Hepatocyte (in vitro differentiated cells): Measurements from ENCODE around the gene PCSK6. TPM values are rescaled to one million over a fixed set of nuclear protein-coding genes. Genes with fewer than 3 reads are reported as not detected.
"Not testable (repeated sequence)": the region's sequence is repeated elsewhere in the genome, so short reads cannot be mapped to it uniquely, and the experiment has no call there.

ENCODE experiments used
- DNase-seq: peaks from one replicate; pipeline ENCODE4 v3.0.0-alpha.2; 2016; ENCODE audit warnings: low spot score
- H2AFZ ChIP-seq: fragments of 200-600 bp; sonication (generic); 2 replicates; pipeline ENCODE4 v1.6.0; 2016; ENCODE audit warnings: antibody characterized with exemption, mild to moderate bottlenecking
- H3K27ac ChIP-seq: fragments of 200-600 bp; sonication (generic); 2 replicates; pipeline ENCODE4 v1.5.1; 2016; ENCODE audit warnings: mild to moderate bottlenecking
- H3K27me3 ChIP-seq: fragments of 200-600 bp; sonication (generic); 2 replicates; pipeline ENCODE4 v1.6.1; 2016
- H3K36me3 ChIP-seq: fragments of 200-600 bp; sonication (generic); replicated peaks from 2 replicates; pipeline ENCODE4 v1.5.1; 2016; ENCODE audit warnings: low read depth; ENCODE audit not compliant: insufficient read depth
- H3K4me1 ChIP-seq: fragments of 200-600 bp; sonication (generic); 2 replicates; pipeline ENCODE4 v1.5.1; 2016; ENCODE audit warnings: mild to moderate bottlenecking, moderate library complexity; ENCODE audit not compliant: insufficient read depth
- H3K4me2 ChIP-seq: fragments of 200-600 bp; sonication (generic); 2 replicates; pipeline ENCODE4 v1.6.0; 2016
- H3K4me3 ChIP-seq: fragments of 200-600 bp; sonication (generic); 2 replicates; pipeline ENCODE4 v1.5.1; 2016; ENCODE audit warnings: mild to moderate bottlenecking
- H3K79me2 ChIP-seq: fragments of 200-600 bp; sonication (generic); 2 replicates; pipeline ENCODE4 v1.6.0; 2017; ENCODE audit warnings: mild to moderate bottlenecking
- H3K9me2 ChIP-seq: fragments of 200-600 bp; sonication (generic); replicated peaks from 2 replicates; pipeline ENCODE4 v1.6.0; 2017; ENCODE audit warnings: mild to moderate bottlenecking; ENCODE audit not compliant: insufficient read depth
- H3K9me3 ChIP-seq: fragments of 200-600 bp; sonication (generic); 2 replicates; pipeline ENCODE4 v1.5.1; 2016; ENCODE audit warnings: low read depth, mild to moderate bottlenecking
- H4K20me1 ChIP-seq: fragments of 200-600 bp; sonication (generic); 2 replicates; pipeline ENCODE4 v1.6.0; 2016; ENCODE audit warnings: mild to moderate bottlenecking; ENCODE audit not compliant: insufficient read depth, poor library complexity, severe bottlenecking
- EZH2 ChIP-seq: fragments of 200-600 bp; sonication (generic); IDR thresholded peaks from 2 replicates; pipeline ENCODE4 v1.6.1; 2016; ENCODE audit warnings: antibody characterized with exemption, mild to moderate bottlenecking, borderline replicate concordance
- EZH2phosphoT487 ChIP-seq: fragments of 200-600 bp; sonication (generic); IDR thresholded peaks from one replicate; pipeline ENCODE4 v1.6.1; 2018; ENCODE audit warnings: antibody characterized with exemption, mild to moderate bottlenecking, low read depth, moderate library complexity; ENCODE audit not compliant: unreplicated experiment, severe bottlenecking
- WGBS: methylation state at CpG from one replicate; pipeline ENCODE4 v1.1.6; 2016; ENCODE audit warnings: low lambda C conversion rate; ENCODE audit errors: missing lambda C conversion rate; 5-methylcytosine and 5-hydroxymethylcytosine counted together
- polyA plus RNA-seq: library from polyadenylated mRNA; unstranded; fragments of >200 nt; fragmentation: Nextera tagmentation; extraction: Ambion mirVana; gene quantifications from 2 replicates; pipeline ENCODE4 v1.2.1, GENCODE V29; 2016
- total RNA-seq: library from RNA; depleted of rRNA; stranded (reverse); fragments of >200 nt; gene quantifications from 2 replicates; pipeline ENCODE4 v1.2.3, GENCODE V29; 2014
- TF ChIP-seq, protein P1 (sequence below): fragments of 200-600 bp; sonication (generic); IDR thresholded peaks from 2 replicates; pipeline ENCODE4 v1.5.1; 2016; ENCODE audit warnings: antibody characterized with exemption, mild to moderate bottlenecking; ENCODE audit not compliant: poor library complexity

The PCSK6 gene
- total and polyA plus RNA-seq, 2 experiments from 2014 or later: 31.7 to 40.5 TPM

DNA sequence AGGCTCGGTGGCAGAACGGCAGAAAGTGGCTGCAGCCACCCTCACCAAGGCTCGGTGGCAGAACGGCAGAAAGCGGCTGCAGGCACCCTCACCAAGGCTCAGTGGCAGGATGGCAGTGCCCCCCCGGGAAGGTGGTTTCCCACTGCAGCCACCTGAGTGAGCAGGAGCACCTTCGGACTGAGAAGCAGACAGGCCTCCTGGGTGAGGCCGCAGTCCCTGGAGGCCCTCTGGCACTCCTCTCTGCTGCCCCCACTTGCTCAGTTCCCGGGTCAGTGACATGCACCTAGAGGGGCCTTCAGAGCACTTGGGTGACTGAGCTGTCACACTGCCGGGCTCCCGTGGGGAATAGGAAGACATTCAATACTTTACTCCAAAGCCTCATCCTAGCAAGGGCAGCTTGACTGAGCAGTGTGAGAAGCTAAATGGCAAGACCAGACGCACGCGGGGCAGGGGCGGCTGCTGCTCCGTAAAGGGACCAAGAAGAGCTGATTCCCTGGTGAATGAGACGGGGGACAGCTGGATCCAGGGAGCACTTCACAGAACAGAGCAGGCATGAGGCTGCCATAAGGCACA, 62.7 kb downstream of the PCSK6 start:
- Histone ChIP-seq H3K36me3 (no peaks in the 10 kb centered on the region), H3K4me2 (no peak overlapping the region), H3K27ac (no peak overlapping the region), H3K79me2 (no peaks in the 10 kb centered on the region), H3K4me1 (no peaks in the 10 kb centered on the region), H3K27me3 (no peaks in the 10 kb centered on the region), H4K20me1 (no peaks in the 10 kb centered on the region), H3K9me2 (no peaks in the 10 kb centered on the region), H3K4me3 (no peak overlapping the region), H3K9me3 (no peaks in the 10 kb centered on the region), H2AFZ (no peak overlapping the region)
- 85% methylated on average over 17 of the region's 17 CpGs for WGBS
- no peak for DNase-seq
- TF ChIP-seq EZH2phosphoT487 (no peak), EZH2 (no peak)
- TF ChIP-seq, protein P1, sequence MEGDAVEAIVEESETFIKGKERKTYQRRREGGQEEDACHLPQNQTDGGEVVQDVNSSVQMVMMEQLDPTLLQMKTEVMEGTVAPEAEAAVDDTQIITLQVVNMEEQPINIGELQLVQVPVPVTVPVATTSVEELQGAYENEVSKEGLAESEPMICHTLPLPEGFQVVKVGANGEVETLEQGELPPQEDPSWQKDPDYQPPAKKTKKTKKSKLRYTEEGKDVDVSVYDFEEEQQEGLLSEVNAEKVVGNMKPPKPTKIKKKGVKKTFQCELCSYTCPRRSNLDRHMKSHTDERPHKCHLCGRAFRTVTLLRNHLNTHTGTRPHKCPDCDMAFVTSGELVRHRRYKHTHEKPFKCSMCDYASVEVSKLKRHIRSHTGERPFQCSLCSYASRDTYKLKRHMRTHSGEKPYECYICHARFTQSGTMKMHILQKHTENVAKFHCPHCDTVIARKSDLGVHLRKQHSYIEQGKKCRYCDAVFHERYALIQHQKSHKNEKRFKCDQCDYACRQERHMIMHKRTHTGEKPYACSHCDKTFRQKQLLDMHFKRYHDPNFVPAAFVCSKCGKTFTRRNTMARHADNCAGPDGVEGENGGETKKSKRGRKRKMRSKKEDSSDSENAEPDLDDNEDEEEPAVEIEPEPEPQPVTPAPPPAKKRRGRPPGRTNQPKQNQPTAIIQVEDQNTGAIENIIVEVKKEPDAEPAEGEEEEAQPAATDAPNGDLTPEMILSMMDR: no peak

DNA sequence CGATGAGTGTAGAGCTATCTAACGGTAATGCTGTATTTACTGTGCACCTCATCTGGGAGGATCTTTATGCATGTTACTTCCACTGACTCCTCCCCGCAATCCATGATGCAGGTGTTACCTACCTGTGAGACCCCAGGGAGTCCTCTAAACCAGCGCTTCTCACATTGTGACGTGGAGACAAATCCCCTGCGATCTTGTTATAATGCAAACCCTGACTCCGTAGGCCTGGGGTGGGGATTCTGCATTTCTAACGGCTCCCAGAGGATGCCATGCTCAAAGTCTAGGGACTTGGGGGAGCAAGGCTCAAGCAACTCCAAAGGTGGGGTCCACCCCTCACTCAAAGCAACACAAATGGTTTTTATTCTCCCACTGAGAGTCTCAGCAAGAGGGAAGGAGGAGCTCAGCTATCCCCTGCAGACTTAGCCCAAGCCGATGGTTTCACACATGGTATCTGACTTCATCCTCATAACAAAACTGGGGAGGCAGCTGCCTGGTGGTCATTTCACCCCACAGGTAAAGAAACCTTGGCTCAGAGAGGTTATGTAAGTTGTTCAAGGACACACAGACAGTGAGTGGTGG, 63.6 kb downstream of the PCSK6 start:
- DNase-seq: no peak
- Histone ChIP-seq H3K79me2 (no peaks in the 10 kb centered on the region), H3K4me2 (no peak overlapping the region), H3K9me3 (no peaks in the 10 kb centered on the region), H3K9me2 (no peaks in the 10 kb centered on the region), H3K27me3 (no peaks in the 10 kb centered on the region), H3K4me3 (no peak overlapping the region), H3K4me1 (no peaks in the 10 kb centered on the region), H4K20me1 (no peaks in the 10 kb centered on the region), H3K36me3 (no peaks in the 10 kb centered on the region), H2AFZ (no peak overlapping the region), H3K27ac (no peak overlapping the region)
- TF ChIP-seq, protein P1: no peak
- WGBS: 88% methylated on average over 9 of the region's 9 CpGs

DNA sequence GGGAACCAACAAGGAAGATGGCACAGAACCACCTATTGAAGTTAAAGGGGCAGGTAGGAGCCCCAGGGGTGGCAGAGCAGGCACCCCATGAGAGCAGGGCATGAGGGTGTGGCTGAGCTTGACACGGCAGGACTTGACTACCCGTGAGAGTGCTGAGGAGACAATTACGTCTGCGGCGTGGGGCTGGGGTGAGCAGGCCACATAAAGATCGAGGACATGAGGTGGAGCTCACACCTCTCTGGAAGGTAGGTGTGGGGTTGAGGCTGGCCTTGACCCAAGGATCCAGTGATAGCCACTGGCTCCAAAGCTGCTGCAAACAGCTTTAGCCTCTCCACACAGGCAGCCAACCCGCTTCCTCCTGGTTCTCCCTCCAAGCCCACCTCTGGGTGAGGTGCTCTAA, 64.5 kb downstream of the PCSK6 start:
- Histone ChIP-seq H2AFZ (no peak overlapping the region), H3K79me2 (no peaks in the 10 kb centered on the region), H3K27me3 (no peaks in the 10 kb centered on the region), H3K9me3 (no peaks in the 10 kb centered on the region), H3K9me2 (no peaks in the 10 kb centered on the region), H3K36me3 (no peaks in the 10 kb centered on the region), H3K27ac (no peak overlapping the region), H3K4me3 (no peak overlapping the region), H4K20me1 (no peaks in the 10 kb centered on the region), H3K4me2 (no peak overlapping the region), H3K4me1 (no peaks in the 10 kb centered on the region)
- no peak for DNase-seq
- TF ChIP-seq, protein P1: no peak
- no peak for TF ChIP-seq EZH2
- no peak for TF ChIP-seq EZH2phosphoT487
- whole genome bisulfite sequencing: 91% methylated on average over 7 of the region's 7 CpGs

DNA sequence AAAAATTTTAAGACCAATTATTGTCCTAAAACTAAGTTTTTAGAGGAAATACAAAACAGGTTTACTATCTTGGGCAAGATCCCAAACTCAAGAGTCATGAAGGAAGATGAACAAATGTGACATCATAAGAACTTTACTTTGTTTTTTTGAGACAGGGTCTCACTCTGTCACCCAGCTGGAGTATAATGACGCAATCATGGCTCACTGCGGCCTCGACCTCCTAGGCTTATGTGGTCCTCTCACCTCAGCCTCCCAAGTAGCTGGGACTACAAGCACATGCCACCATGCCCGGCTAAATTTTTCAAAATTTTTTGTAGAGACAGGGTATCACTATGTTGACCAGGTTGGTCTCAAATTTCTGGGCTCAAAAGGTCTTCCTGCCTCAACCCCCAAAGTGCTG, 69.3 kb downstream of the PCSK6 start:
- H3K27me3 ChIP-seq: no peaks in the 10 kb centered on the region
- no peak overlapping the region for H3K27ac ChIP-seq
- no peak overlapping the region for H3K4me3 ChIP-seq
- no peaks in the 10 kb centered on the region for H3K36me3 ChIP-seq
- 99% methylated on average over 4 of the region's 4 CpGs for WGBS
- no peaks in the 10 kb centered on the region for H3K79me2 ChIP-seq
- TF ChIP-seq, protein P1: no peak
- TF ChIP-seq EZH2phosphoT487: no peak
- TF ChIP-seq EZH2: no peak
- H2AFZ ChIP-seq: no peak overlapping the region
- H3K9me3 ChIP-seq: no peaks in the 10 kb centered on the region
- no peaks in the 10 kb centered on the region for H3K9me2 ChIP-seq
- H4K20me1 ChIP-seq: no peaks in the 10 kb centered on the region
- H3K4me2 ChIP-seq: no peak overlapping the region
- no peak for DNase-seq
- H3K4me1 ChIP-seq: no peaks in the 10 kb centered on the region

DNA sequence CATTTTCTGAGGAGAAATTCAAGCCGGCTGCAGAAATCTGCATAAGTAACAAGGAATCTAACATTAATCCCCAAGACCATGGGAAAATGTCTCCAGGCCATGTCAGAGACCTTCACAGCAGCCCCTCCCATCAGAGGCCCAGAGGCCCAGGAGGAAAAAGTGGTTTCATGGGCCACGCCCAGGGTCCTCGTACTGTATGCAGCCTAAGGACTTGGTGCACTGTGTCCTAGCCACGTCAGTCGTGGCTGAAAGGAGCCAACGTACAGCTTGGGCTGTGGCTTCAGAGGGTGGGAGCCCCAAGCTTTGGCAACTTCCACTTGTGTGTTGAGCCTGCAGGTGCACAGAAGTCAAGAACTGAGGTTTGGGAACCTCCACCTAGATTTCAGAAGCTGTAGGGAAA, 73.0 kb downstream of the PCSK6 start:
- not testable (repeated sequence) for H3K36me3 ChIP-seq, DNase-seq, H3K27me3 ChIP-seq, H3K4me2 ChIP-seq, H3K9me3 ChIP-seq, H3K4me3 ChIP-seq, H4K20me1 ChIP-seq, H2AFZ ChIP-seq, H3K27ac ChIP-seq, H3K79me2 ChIP-seq, H3K4me1 ChIP-seq, H3K9me2 ChIP-seq
- 90% methylated on average over 6 of the region's 6 CpGs for WGBS
